Hippocampal formation (tissue), 2 donors: ENCODE results near the gene ABCD3.
"Not testable (repeated sequence)": the region's sequence is repeated elsewhere in the genome, so short reads cannot be mapped to it uniquely, and the experiment has no call there.

Experiments used
- DNase-seq, 2 donors: peaks; one replicate each; lab custom pipeline; 2025; lab: John Stamatoyannopoulos, UW

The ABCD3 gene

GRCh38 chr1:94549706-94550105 lies 131.5 kb downstream of the ABCD3 start:
- DNase-seq = no peak

GRCh38 chr1:94550396-94550795 lies 132.2 kb downstream of the ABCD3 start:
- no peak for DNase-seq

GRCh38 chr1:94550800-94551241 lies 132.6 kb downstream of the ABCD3 start:
- DNase-seq = no peak

GRCh38 chr1:94551449-94551848 lies 133.3 kb downstream of the ABCD3 start:
- DNase-seq = no peak

GRCh38 chr1:94552071-94552586 lies 133.9 kb downstream of the ABCD3 start:
- DNase-seq = no peak

DNA sequence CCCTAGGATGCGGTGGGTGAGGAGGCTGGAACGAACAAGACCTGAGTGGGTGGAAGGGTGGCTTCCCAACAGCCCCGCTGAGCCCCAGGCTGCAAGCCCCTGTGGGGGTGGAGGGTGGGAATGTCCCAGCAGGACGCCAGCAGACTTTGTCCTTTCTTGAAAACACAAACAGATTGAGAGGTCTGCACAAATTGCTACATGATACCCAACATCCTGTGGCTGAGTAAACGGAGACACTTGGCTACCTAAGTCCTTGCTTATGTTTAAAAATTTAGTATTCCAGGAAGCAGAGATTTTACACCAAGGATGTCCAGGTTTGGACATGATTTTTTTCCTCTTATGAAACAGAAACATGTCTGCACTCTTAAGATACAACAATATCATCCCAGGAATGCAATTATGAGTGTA lies 135.1 kb downstream of the ABCD3 start:
- no peak for DNase-seq

DNA sequence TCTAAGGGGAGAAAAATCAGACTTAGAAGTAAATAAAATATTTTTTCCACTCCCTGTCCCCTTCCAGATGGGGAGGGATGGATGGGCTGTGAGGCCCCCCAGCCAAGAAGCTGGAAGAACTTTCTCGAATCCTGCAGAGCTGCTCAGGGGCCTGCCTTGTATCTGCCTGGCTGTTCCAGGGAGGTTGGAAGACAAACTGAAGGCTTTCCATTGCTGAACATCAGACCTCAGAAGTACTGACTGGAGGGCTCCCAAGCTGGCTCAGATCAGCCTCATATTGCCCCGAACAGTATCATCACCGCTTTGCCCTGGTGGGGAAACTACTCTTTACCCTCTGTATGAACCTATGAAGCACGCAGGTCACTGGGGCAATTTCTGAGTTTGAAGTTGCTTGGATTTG lies 135.7 kb downstream of the ABCD3 start:
- no peak for DNase-seq

DNA sequence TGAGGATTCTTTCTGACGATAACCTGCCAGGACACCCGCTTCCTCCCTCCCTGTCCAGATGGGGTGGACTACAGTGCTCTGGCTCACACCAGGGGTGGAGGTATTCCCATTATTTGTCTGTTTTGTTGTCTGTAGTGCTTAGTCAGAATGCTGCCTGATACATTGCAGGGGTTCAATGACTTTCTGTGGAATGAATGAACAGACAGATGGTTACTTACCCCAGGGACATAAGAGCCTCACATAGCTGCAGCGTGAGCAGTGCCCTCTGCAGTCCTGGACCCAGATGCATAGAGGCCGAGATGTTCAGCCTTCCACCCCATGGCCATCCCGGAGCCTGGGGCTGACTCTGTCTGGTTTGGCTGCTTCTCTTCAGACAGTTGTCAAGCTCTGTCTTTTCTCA lies 136.4 kb downstream of the ABCD3 start:
- no peak for DNase-seq

DNA sequence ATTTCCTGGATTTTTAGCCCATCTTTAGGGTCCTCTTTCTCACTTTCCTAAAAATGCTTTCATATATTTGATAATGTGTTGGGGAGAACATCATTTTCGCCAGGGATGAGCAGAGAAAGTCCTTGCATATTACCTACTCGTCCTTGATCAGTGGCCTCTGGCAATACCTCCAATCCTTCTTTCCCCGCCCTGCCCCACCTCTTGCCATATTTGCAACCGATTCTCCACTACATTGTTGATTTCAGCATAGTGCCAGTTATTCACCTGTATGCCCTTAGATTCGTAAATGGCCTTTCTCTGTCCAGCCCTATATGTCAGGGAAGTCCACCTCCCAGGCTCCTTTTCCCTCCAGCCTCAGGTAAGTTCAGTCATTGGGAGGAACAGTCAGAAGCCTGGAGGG lies 136.9 kb downstream of the ABCD3 start:
- DNase-seq = no peak

DNA sequence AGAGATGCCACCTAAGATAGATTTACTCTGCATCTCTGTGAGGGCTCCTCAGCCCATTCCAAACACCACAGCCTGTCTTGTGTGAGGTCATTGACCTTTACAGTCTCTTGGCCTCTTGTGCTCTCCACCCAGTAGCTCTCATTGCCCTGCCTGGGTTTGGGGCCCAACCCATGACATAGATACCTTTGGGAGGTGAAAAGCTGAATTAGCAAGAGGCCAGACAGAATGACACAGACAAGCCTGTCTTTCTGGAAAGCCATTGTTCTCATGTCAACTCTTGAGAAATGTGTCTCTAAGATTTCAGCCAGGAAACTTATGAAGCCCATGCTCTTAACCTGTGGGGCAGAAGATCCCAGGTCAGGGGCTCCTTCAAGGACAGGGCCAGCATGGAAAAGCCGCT lies 141.7 kb downstream of the ABCD3 start:
- DNase-seq = no peak

DNA sequence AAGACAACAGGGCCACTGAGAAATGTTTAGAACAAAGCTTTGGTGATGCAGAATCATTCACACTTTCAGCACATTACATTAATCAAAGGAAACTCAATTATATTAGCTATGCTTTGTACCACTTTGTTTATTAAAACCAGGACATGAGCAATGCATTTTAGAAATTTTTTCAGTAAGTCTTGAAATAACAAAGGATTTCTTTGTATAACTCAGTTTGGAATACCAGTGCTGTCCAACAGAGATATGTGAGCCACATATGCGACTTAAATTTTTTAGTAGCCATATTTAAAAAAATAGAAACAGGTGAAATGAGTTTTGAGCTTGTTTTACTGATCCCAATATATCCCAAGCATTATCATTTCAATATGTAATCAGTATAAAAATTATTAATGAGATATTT lies 142.1 kb downstream of the ABCD3 start:
- DNase-seq = no peak

- no peak for DNase-seq
Measured at GRCh38 chr1:94562519-94563260, 144.5 kb downstream of the ABCD3 start.

- DNase-seq = no peak
Measured at GRCh38 chr1:94565901-94566300, 147.7 kb downstream of the ABCD3 start.

DNA sequence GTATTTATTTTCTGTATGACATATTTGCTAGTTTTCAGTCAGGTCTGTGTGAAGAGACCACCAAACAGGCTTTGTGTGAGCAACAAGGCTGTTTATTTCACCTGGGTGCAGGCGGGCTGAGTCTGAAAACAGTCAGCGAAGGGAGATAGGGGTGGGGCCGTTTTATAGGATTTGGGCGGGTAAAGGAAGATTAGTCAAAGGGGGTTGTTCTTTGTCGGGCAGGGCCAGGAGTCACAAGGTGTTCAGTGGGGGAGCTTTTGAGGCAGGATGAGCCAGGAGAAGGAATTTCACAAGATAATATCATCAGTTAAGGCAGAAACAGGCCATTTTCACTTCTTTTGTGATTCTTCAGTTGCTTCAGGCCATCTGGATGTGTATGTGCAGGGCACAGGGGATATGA lies 148.2 kb downstream of the ABCD3 start:
- not testable (repeated sequence) for DNase-seq

DNA sequence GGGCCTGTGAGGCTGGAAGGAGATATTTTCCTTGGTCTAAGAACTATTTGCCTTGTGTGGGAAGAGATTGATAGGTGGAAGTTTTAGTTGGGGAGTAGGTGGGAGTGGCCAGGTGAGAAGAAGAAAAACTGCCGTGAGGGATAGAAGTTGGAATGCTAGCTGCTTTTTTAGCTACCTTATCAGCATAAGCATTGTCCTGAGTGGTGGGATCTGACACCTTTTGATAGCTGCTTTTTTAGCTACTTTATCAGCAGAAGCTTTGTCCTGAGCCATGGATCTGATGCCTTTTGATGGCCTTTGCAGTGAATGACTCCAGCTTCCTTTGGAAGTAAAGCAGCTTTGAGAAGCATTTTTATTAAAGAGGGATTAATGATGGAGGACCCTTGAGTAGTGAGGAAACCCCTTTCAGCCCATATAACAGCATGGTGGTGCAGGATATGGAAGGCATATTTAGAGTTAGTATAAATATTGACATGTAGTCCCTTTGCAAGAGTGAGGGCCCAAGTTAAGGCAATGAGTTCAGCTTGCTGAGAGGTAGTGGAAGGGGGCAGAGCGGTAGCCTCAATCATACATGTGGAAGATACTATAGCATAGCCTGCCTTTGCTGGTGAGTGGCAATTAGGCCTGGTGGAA lies 149.9 kb downstream of the ABCD3 start:
- not testable (repeated sequence) for DNase-seq
